OCI-LY7 (cell line): ENCODE data around the gene DOCK7.

ENCODE experiments used
- EZH2phosphoT487 ChIP-seq: fragments of 200-600 bp; sonication (generic); IDR thresholded peaks from 2 replicates; pipeline ENCODE4 v1.6.1; 2018; ENCODE audit warnings: low read depth, borderline replicate concordance, mild to moderate bottlenecking, mixed run types, antibody characterized with exemption, low read length, moderate library complexity, mixed read lengths
- TF ChIP-seq, protein P1 (sequence below): fragments of 200-600 bp; sonication (generic); conservative IDR thresholded peaks from 2 replicates; pipeline ENCODE4 v1.5.1; 2014; ENCODE audit warnings: mild to moderate bottlenecking, antibody characterized with exemption, low read length, moderate library complexity, mixed read lengths

DNA sequence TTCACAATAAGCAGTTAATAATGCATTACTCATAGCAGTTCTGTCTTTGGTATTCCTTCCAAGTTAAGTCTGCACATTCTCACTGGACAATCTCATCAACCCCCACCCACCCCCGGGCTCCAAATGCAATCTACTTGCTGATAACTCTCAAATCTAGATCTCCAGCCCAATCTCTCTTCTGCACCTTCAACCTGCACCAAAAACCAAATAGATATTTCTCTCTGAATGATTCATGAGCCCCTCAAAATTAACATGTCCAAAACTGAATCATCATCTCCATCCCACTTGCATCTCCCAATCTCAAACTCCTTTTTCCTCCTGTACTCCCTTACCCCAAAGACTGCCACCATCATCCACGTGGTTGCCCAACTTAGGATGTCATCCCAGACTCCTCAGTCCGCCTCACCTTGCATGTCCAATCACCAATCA, 2.7 kb downstream of the DOCK7 start:
- TF ChIP-seq, protein P1, sequence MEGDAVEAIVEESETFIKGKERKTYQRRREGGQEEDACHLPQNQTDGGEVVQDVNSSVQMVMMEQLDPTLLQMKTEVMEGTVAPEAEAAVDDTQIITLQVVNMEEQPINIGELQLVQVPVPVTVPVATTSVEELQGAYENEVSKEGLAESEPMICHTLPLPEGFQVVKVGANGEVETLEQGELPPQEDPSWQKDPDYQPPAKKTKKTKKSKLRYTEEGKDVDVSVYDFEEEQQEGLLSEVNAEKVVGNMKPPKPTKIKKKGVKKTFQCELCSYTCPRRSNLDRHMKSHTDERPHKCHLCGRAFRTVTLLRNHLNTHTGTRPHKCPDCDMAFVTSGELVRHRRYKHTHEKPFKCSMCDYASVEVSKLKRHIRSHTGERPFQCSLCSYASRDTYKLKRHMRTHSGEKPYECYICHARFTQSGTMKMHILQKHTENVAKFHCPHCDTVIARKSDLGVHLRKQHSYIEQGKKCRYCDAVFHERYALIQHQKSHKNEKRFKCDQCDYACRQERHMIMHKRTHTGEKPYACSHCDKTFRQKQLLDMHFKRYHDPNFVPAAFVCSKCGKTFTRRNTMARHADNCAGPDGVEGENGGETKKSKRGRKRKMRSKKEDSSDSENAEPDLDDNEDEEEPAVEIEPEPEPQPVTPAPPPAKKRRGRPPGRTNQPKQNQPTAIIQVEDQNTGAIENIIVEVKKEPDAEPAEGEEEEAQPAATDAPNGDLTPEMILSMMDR: no peak
- TF ChIP-seq EZH2phosphoT487: no peak
